HepG2 (cell line): ENCODE data around the gene ZC3H7B.

ENCODE experiments used
- EZH2 ChIP-seq: conservative IDR thresholded peaks from 2 replicates; pipeline ENCODE4 v1.6.1; 2012; ENCODE audit warnings: mild to moderate bottlenecking, low read depth, low read length, moderate library complexity
- HCFC1 ChIP-seq: fragments of 150-350 bp; IDR thresholded peaks from 2 replicates; pipeline ENCODE4 v1.6.1; 2014; ENCODE audit warnings: low read depth, low read length
- JUN ChIP-seq: sonication (generic); formaldehyde crosslinking; IDR thresholded peaks from 2 replicates; pipeline ENCODE4 v1.4.0; 2020; ENCODE audit warnings: mild to moderate bottlenecking, missing genetic modification reagents
- NAIF1 ChIP-seq: sonication (generic); formaldehyde crosslinking; IDR thresholded peaks from 2 replicates; pipeline ENCODE4 v1.5.0; 2020; ENCODE audit warnings: mild to moderate bottlenecking, missing genetic modification reagents, borderline replicate concordance
- TMF1 ChIP-seq: sonication (generic); formaldehyde crosslinking; IDR thresholded peaks from 2 replicates; pipeline ENCODE4 v1.8.1; 2022; ENCODE audit warnings: low read depth, missing genetic modification reagents
- XRCC5 ChIP-seq: fragments of 200-400 bp; formaldehyde crosslinking; optimal IDR thresholded peaks from 2 replicates; pipeline ENCODE3; 2017; ENCODE audit warnings: mild to moderate bottlenecking, low read length
- ZSCAN9 ChIP-seq: IDR thresholded peaks from 2 replicates; pipeline ENCODE4 v1.6.1; 2016; ENCODE audit warnings: borderline replicate concordance

GRCh38 chr22:41360126-41360525 is 58.8 kb downstream of the ZC3H7B start:
- TF ChIP-seq TMF1 (CRISPR knock-in tag) = no peak
- no peak for TF ChIP-seq XRCC5
- TF ChIP-seq ZSCAN9 (CRISPR knock-in tag) = no peak
- no peak for TF ChIP-seq JUN
- TF ChIP-seq NAIF1 (CRISPR knock-in tag) = no peak
- TF ChIP-seq HCFC1 = no peak
- no peak for TF ChIP-seq EZH2
